ENCODE measurements around the gene BLCAP.

Gene BLCAP

DNA sequence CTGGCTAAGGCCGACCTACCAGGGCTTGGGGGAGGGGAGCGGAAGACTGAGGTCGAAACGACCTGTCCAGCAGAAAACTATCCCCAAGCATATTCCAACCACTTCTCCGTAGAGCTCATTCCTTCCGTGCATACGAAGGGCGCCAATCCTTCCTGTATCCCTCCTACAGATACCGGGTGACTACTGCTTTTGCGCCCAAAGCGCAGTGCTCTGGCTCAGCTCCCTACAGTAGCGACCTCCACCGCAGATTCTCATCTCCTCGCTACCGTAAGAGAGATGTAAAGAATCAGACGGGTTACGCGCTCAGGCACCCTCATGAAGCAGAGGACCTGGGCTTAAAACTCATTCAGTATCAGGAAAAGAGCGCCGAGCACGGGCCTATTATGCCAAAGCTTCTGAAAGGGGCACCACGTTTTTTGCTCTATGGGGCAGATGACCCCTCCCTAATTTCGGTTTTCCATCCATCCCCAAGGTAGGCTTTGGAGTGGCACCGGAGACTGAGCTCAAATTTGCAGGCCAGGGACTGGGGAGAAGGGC, 7.2 kb downstream of the BLCAP start:
- FAIRE-seq (no peak), DNase-seq (ENCODE audit: insufficient read length, low spot score) (no peak)
- no peak for TF ChIP-seq POLR2A (IDR thresholded peaks at IDR 0.05; ENCODE audit: low read depth, low read length)

DNA sequence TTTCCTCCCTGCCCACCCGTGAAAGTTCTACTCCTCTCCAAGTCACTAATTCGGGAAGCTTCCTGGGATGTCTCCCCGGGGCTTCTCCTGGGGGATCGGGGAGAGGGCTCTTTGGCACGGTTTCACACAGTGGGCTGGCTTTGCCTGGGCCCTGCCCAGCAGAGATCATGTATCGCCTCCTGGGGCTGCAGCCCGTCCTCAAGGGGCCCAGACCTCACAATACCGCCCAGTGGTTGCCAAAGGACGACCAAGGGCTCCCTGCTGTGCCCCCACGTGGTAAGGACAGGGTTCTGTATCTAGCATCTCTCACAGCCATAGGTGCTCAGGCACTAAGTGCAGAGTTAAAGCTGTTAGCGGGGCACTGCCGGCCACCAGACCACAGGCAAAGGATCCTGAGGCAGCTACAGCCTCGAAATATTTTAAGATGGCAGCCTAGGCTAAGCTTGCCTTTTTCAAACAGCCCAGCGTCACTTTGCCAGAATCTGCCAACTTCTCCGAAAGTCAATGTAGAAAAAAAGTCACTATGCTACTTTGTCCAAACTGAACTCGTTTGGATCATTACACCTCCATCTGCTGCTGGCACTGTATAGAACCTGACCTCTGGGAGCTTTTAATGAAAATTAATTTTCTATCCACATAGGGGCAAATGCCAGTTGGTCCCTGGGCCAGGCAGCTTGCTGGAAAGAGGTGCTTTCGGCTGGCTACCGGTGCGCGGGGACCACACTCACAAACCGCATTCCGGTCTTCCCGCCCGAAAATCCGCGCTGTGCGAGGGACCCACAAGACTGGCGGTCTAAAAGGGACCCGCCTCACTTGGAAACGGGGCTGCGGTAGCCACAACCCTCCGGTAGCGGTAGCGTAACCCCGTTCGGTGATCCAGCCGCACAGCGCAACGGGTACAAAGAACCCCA, 7.9 kb downstream of the BLCAP start:
- no peak for TF ChIP-seq POLR2A (IDR thresholded peaks at IDR 0.05; ENCODE audit: low read depth, low read length)
- DNase-seq (ENCODE audit: insufficient read length, low spot score) (no peak), FAIRE-seq (no peak)

GRCh38 chr20:37518606-37519507, 8.8 kb downstream of the BLCAP start:
- FAIRE-seq (no peak), DNase-seq (ENCODE audit: insufficient read length, low spot score) (no peak)
- TF ChIP-seq POLR2A (IDR thresholded peaks at IDR 0.05; ENCODE audit: low read depth, low read length) = no peak

GRCh38 chr20:37518059-37518458, 9.6 kb downstream of the BLCAP start:
- FAIRE-seq (no peak), DNase-seq (ENCODE audit: insufficient read length, low spot score) (no peak)
- no peak for TF ChIP-seq POLR2A (IDR thresholded peaks at IDR 0.05; ENCODE audit: low read depth, low read length)

DNA sequence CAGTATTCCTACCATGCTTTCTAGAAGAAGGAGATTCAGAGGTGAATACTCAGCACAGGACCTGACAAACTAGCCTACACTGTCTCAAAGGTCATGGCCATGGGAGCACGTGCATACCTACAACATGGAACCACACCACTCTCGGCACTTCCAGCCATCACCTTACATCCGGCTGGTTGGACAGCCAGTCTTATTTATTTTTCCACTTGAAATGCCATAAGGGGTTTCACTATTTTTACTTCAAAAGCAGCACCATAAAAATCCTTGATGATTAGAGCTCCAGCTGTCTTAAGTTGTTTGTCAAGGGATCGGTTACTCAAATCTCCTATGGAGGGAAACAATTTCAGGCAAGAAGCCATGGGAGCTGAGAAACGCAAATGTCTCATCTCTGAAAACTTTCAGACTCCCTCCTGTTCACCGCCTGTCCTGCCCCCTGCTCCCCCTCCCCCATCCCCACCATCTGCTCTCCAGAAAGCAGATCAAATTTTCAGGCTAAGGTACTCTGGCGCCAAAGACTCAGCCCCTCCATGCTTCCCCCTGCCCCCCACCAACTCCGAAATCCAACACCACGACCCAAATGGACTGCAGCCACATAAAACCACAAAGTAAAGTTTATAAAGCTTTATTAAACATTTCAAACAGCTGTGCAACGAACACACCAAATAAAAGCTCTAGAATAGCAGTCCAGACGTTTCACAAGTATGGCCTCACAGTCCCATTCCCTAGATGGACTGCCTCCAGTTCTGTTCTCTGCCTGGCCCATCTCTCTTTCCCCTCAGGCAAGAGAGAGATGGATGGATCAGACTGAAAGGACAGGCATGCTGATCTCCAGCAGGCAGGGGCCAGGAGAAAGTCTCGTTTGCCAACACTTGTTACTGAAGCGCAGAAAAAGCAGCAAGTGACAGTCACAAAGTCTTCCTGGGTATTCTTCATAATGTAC, 10.6 kb downstream of the BLCAP start:
- TF ChIP-seq POLR2A (IDR thresholded peaks at IDR 0.05; ENCODE audit: low read depth, low read length) = no peak
- DNase-seq (ENCODE audit: insufficient read length, low spot score) = no peak
- FAIRE-seq = no peak

GRCh38 chr20:37515876-37516275, 11.8 kb downstream of the BLCAP start:
- TF ChIP-seq POLR2A (IDR thresholded peaks at IDR 0.05; ENCODE audit: low read depth, low read length) = no peak
- FAIRE-seq = no peak

DNA sequence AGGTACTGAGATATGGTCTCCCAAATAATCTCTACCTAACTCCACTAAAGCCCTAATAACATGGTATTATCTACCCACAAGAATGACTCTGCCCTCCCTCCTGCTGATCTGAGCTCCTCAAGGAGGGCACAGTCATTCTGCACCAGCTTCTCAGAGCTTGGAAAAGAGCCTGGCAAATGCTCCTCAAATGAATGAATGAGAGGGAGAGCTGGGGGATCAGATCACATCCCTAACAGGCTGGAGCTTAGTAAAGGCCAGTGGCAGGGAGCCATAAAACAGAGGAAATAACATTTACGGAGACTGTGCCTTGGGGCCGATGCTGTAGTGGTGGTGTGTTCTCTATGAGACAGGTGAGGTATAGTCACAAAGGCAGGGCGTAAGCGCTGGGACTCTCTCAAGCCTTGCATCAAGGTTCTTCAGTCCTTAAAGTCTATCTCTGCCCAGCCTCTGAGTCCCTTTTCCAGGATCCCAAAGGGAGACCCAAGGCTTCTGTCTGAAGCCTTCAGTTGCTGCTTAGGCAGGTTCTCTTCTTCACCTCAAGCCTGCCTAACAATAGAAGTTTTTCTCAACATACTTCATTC, 13.8 kb downstream of the BLCAP start:
- DNase-seq (ENCODE audit: insufficient read length, low spot score) (no peak), FAIRE-seq (no peak)
- no peak for TF ChIP-seq POLR2A (IDR thresholded peaks at IDR 0.05; ENCODE audit: low read depth, low read length)

More at GRCh38 chr20:37515876-37516275, 11.8 kb downstream of the BLCAP start:
- DNase-seq (ENCODE audit: insufficient read length, low spot score) = no peak

DNA sequence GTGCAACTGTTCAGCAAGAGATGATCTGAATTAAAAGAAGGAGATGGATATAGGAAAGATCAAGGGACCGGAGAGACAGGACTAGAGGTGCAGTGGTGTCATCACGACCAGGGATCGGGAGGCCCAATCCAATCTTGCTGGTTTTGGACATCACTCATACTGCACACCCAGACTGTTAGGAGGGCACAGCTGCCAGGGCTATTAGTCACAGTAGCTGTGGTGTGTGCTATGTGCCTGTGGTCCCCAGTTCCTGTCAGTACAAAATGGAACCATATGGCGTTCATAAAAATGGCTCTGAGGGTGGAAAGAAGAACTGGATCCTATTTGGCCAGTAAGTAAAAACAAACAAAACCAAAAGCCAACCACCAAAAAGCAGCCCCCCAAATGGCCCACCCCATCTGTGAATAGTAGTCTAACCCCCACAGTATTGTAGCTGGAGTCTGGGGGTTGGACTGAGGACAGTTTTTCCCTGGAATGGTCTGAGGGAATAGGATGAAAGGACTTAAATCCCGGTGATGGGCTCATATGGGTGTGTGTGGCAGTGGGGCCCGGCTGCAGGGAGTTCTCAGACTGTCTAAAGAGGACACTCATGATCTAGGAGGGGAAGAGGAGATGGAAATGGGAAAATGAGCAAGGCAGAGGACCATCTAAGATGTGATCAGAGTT, 15.9 kb downstream of the BLCAP start:
- no peak for TF ChIP-seq POLR2A (IDR thresholded peaks at IDR 0.05; ENCODE audit: low read depth, low read length)
- peak; percentile 61 for DNase-seq (ENCODE audit: insufficient read length, low spot score)
- no peak for FAIRE-seq

GRCh38 chr20:37510226-37510625, 17.4 kb downstream of the BLCAP start:
- DNase-seq (ENCODE audit: insufficient read length, low spot score) (no peak), FAIRE-seq (no peak)
- TF ChIP-seq POLR2A (IDR thresholded peaks at IDR 0.05; ENCODE audit: low read depth, low read length) = no peak

DNA sequence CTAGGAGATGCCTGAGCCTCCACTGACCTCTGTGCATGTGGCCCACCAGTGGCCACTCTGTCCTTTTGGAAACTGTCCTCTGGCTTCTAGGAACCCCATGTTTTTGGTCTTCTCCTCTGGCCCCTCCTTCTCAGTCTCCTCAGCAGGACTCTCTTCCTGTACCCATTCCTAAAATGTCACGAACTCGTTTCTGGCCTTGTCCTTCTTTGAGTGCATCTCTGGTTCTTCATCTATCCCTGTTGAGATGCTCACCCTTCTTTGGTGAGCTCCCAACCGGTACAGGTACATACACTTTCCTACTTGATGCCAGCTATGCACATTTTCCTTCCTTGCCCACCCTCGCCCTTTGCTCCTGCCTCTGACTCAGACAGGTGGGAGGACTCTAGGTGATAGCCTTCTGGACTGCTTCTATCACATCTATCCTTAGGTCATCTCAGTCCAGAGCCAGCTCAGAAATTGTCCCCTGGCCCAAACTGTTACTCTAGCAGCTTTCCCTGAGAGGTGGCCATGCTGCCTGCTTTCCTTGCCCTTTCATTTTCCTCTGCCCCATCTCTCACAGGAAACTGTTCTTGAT, 21.4 kb downstream of the BLCAP start:
- no peak for TF ChIP-seq POLR2A (IDR thresholded peaks at IDR 0.05; ENCODE audit: low read depth, low read length)
- FAIRE-seq = no peak
- no peak for DNase-seq (ENCODE audit: insufficient read length, low spot score)

DNA sequence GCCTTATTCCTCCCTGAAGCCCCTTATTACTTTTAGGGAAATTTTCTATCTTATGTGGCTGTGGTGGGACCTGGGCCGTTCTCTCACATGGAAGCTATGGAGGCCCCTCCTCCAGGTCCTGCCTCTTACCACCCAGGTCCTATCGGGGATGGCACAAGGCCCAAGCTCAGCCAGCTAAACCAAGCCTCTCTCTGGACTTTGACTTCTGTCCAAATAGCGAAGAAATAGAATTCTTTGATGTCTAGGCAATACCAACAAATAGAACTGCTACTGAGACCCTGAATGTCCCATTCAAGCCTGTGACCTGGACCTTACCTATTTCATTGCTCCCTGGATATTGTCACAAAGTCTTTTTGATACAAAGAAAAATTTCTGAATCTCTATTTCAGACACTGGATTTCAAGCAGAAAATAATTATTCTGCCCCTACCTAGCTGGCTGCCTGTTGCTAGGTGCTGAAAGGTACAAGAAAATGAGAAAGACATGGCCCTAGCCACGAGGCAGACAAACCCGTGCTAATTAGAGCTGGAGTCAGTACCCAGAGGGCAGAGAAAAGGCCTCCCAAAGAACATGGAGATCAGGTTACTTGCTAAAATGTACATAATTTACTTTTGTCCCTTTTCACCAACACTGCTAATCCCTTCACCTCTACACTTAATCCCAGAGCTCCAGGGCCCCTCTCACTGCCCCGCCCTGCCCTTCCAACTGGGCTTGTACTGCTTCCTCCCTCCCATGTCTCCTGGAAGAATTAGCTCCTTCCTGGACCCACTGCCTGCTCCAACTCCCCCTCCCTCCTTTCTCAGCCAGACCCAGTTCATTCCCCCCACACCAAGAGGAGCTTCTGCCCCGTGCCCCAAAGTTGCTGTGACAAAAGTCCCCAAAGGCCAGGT, 22.2 kb downstream of the BLCAP start:
- no peak for FAIRE-seq
- TF ChIP-seq POLR2A (IDR thresholded peaks at IDR 0.05; ENCODE audit: low read depth, low read length) = no peak
- no peak for DNase-seq (ENCODE audit: insufficient read length, low spot score)
